GM23248 (cell line): ENCODE results near the gene MRPS2. TPM values are rescaled to one million over a fixed set of nuclear protein-coding genes. Genes with fewer than 3 reads are reported as not detected.

Experiments
- DNase-seq: peaks from one replicate; pipeline ENCODE4 v3.0.0-alpha.2; 2015
- H2AFZ ChIP-seq: fragments of 200-600 bp; sonication (generic); 2 replicates; pipeline ENCODE4 v1.6.1; 2016; ENCODE audit warnings: antibody characterized with exemption
- H3F3A ChIP-seq: fragments of 200-600 bp; sonication (generic); 2 replicates; pipeline ENCODE4 v1.6.1; 2016; ENCODE audit warnings: mild to moderate bottlenecking, antibody characterized with exemption, mixed run types; ENCODE audit not compliant: insufficient read depth
- H3K27ac ChIP-seq: fragments of 200-600 bp; sonication (generic); 2 replicates; pipeline ENCODE4 v1.5.1; 2016; ENCODE audit warnings: mild to moderate bottlenecking
- H3K27me3 ChIP-seq: fragments of 200-600 bp; sonication (generic); replicated peaks from 2 replicates; pipeline ENCODE4 v1.6.1; 2016; ENCODE audit warnings: mild to moderate bottlenecking; ENCODE audit not compliant: insufficient read depth
- H3K36me3 ChIP-seq: fragments of 200-600 bp; sonication (generic); 2 replicates; pipeline ENCODE4 v1.6.1; 2016; ENCODE audit warnings: low read depth, mild to moderate bottlenecking
- H3K4me1 ChIP-seq: fragments of 200-600 bp; sonication (generic); 2 replicates; pipeline ENCODE4 v1.6.1; 2016; ENCODE audit warnings: mild to moderate bottlenecking; ENCODE audit not compliant: insufficient read depth
- H3K4me2 ChIP-seq: fragments of 200-600 bp; sonication (generic); one replicate; pipeline ENCODE4 v1.6.1; 2016; ENCODE audit warnings: mild to moderate bottlenecking; ENCODE audit not compliant: unreplicated experiment
- H3K4me3 ChIP-seq: fragments of 200-600 bp; sonication (generic); 2 replicates; pipeline ENCODE4 v1.5.1; 2016; ENCODE audit warnings: mild to moderate bottlenecking
- H3K79me2 ChIP-seq: fragments of 200-600 bp; sonication (generic); 2 replicates; pipeline ENCODE4 v1.6.1; 2016; ENCODE audit warnings: mild to moderate bottlenecking; ENCODE audit not compliant: insufficient read depth
- H3K9ac ChIP-seq: fragments of 200-600 bp; sonication (generic); 2 replicates; pipeline ENCODE4 v1.6.1; 2016; ENCODE audit warnings: mild to moderate bottlenecking
- H3K9me2 ChIP-seq: fragments of 200-600 bp; sonication (generic); 2 replicates; pipeline ENCODE4 v1.6.1; 2016; ENCODE audit warnings: mixed run types, mild to moderate bottlenecking, moderate library complexity; ENCODE audit not compliant: insufficient read depth
- H3K9me3 ChIP-seq: fragments of 200-600 bp; sonication (generic); one replicate; pipeline ENCODE4 v1.6.1; 2017; ENCODE audit warnings: low read depth
- H4K20me1 ChIP-seq: fragments of 200-600 bp; sonication (generic); 2 replicates; pipeline ENCODE4 v1.6.0; 2016; ENCODE audit not compliant: insufficient read depth
- EZH2 ChIP-seq: fragments of 200-600 bp; sonication (generic); IDR thresholded peaks from 2 replicates; pipeline ENCODE4 v1.6.1; 2018; ENCODE audit warnings: antibody characterized with exemption, mild to moderate bottlenecking; ENCODE audit not compliant: insufficient read depth, poor library complexity, severe bottlenecking
- EZH2phosphoT487 ChIP-seq: fragments of 200-600 bp; sonication (generic); IDR thresholded peaks from 2 replicates; pipeline ENCODE4 v1.6.1; 2018; ENCODE audit warnings: antibody characterized with exemption, moderate library complexity, mild to moderate bottlenecking, low read depth; ENCODE audit not compliant: insufficient read depth
- WGBS, 2 experiments: methylation state at CpG; one replicate each; pipeline ENCODE4 v1.1.6; 2015 to 2017; ENCODE audit warnings: low lambda C conversion rate in 2 of 2, low coverage in 1 of 2; ENCODE audit errors: missing lambda C conversion rate in 2 of 2; 5-methylcytosine and 5-hydroxymethylcytosine counted together
- in situ Hi-C: fragments of 300-500 bp; cut with MboI; formaldehyde crosslinking; loops from 2 replicates; pipeline ENCODE4 v1.15.0; 2020
- polyA plus RNA-seq: library from polyadenylated mRNA; unstranded; fragments of >200 nt; fragmentation: Nextera tagmentation; extraction: Ambion mirVana; gene quantifications from 2 replicates; pipeline ENCODE4 v1.2.1, GENCODE V29; 2016
- total RNA-seq: library from RNA; depleted of rRNA; stranded (reverse); fragments of >200 nt; shearing (Covaris generic); gene quantifications from 2 replicates; pipeline ENCODE4 v1.2.3, GENCODE V29; 2014

The MRPS2 gene
- total and polyA plus RNA-seq, 2 experiments from 2014 or later = 45.3 to 51.7 TPM

DNA sequence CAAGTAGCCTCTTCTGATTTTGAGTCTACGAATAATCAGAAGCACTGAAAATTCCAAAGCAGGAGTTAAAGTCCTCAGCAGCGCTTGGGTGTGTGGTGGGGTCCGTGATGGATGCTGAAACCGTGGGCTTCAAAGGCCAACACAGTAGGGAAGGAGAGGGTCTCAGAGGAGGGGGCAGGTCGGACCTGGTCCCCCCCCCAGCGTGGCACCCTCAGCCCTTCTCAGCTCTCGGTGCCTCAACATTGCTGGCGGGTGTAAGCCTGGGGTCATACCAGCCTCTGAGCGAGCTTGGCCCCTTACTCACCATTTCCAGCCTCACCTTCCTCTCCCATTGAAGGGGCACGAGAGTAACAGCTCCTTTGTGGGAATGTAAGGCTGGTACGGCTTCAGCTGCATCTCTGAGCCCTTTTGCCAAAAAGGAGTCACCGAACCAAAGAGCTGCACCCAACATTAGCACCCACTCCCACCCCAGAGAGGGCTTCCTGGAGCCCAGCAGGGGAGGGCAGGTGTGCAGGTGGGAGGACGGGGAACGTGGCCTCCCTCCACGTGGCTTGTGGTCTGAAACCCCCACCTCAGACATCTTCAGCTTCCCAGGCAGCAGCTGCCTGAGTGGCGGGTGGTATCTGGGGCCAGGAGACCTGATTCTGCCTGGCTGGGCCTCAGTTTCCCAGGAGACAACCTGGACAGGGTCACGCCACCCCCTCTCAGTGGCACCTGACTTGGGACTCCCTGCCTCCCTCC, 14.0 kb downstream of the MRPS2 start:
- Histone ChIP-seq H3K4me1 (peaks cover 12% of the 10 kb centered on the region), H3K9me3 (no peaks in the 10 kb centered on the region), H3K27me3 (peaks cover 23% of the 10 kb centered on the region; the same call in 1 of the 2 replicates), H4K20me1 (no peaks in the 10 kb centered on the region), H3F3A (peaks cover 13% of the 10 kb centered on the region; the same call in 1 of the 2 replicates), H3K27ac (no peak overlapping the region), H3K4me2 (no peak overlapping the region), H3K4me3 (no peak overlapping the region), H3K9me2 (no peaks in the 10 kb centered on the region), H3K36me3 (no peaks in the 10 kb centered on the region), H3K79me2 (no peaks in the 10 kb centered on the region), H2AFZ (no peak overlapping the region), H3K9ac (no peak overlapping the region)
- in situ Hi-C loops = no loop called here
- 58 to 61% methylated on average over 17 of the region's 17 CpGs for WGBS, 2 experiments
- DNase-seq = no peak
- TF ChIP-seq EZH2 (no peak), EZH2phosphoT487 (no peak)

DNA sequence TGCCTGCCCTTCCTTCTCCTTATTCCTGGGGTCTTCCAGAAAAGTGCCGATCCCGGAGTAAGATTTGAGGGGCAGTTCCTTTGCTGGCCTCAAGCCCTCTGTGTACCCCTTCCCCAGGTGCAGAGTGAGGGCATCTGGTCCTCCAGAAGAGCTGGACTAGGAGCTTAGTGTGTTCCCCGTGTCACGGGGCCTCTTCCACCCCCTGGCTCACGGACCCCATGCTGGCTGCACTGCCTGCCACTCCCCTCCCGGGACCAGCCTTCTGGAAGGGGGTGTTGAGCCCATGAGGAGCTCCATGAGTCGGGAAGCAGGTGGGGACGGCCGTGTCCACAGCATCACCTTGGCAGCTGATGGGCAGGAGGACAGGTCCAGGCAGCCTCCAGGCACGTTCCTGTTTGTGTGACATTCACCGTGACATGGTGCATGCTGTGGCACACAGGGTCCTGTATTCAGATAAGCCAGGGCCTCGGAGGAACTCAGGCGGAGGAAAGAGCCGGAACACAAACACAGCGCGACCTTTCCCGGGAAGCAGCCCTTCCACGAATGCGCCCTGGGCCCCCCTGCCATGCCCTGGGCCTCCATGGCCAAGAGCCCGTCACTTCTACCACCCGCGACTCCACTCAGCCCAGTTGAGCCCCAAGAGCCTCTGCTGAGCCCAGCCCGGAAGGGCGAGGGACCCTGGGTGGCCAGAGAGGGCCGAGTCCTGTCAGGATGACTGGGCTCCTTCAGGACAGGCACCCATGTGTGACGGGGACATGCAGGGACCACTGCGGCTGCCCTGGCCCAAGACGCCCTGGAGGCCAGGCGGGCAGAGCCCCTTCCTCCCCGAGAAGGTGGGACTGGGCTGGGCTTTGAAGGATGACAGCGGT, 14.8 kb downstream of the MRPS2 start:
- Histone ChIP-seq H3K27ac (no peak overlapping the region), H3K4me3 (no peak overlapping the region), H3K9ac (no peak overlapping the region), H3K4me1 (peaks cover 12% of the 10 kb centered on the region), H3K9me3 (no peaks in the 10 kb centered on the region), H4K20me1 (no peaks in the 10 kb centered on the region), H3F3A (peaks cover 11% of the 10 kb centered on the region; the same call in 1 of the 2 replicates), H3K9me2 (no peaks in the 10 kb centered on the region), H3K27me3 (peaks cover 23% of the 10 kb centered on the region; the same call in 1 of the 2 replicates), H3K79me2 (no peaks in the 10 kb centered on the region), H3K4me2 (no peak overlapping the region), H2AFZ (no peak overlapping the region), H3K36me3 (no peaks in the 10 kb centered on the region)
- 70 to 72% methylated on average over 30 to 31 of the region's 31 CpGs for WGBS, 2 experiments
- TF ChIP-seq EZH2phosphoT487 = no peak
- no peak for TF ChIP-seq EZH2
- no peak for DNase-seq
- in situ Hi-C loops = no loop called here

DNA sequence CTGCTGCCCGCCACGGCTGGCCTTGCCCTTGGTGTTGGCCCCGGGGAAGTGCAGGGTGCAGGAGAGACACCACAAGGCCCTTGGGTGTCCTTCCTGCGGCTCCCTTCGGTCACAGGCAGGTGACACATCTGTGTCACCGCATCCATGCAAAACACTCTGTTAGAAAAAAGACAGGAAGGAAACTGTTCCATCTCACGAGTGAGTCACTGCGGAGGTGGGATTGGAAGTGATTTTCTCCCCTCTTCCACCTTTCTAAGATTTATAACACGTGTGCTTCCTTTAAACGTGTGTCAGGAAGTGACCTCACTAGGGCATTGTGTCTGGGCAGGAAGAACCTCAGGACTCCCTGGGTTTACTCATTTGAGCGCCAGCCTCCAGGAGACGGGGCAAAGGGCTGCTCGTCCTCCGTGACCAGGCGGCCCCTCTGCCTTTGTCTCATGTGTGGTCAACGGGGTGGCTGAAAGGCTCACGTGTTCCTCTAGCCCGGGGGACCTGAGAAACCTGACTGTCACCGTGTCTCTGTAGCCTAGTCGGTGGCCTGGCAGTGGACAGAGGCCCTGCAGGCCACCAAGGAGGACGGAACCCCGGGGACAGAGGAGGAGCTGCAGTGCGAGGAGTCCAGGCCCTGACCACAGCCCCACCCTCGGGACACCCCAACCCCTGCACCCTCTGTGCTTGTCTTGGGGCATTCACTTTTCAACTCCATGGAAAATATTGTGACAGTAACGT, 15.8 kb downstream of the MRPS2 start:
- no peaks in the 10 kb centered on the region for H3K9me3 ChIP-seq
- peaks cover under 1% of the 10 kb centered on the region; the same call in 1 of the 2 replicates for H3F3A ChIP-seq
- no peak overlapping the region for H3K27ac ChIP-seq
- 74 to 76% methylated on average over 22 to 23 of the region's 25 CpGs for WGBS, 2 experiments
- H3K79me2 ChIP-seq = no peaks in the 10 kb centered on the region
- no peak overlapping the region for H2AFZ ChIP-seq
- in situ Hi-C loops = no loop called here
- H3K4me2 ChIP-seq = no peak overlapping the region
- no peak for DNase-seq
- H4K20me1 ChIP-seq = no peaks in the 10 kb centered on the region
- H3K4me1 ChIP-seq = peaks cover 6% of the 10 kb centered on the region
- H3K4me3 ChIP-seq = no peak overlapping the region
- H3K27me3 ChIP-seq = peaks cover 23% of the 10 kb centered on the region; the same call in 1 of the 2 replicates
- H3K9ac ChIP-seq = no peak overlapping the region
- no peaks in the 10 kb centered on the region for H3K9me2 ChIP-seq
- no peaks in the 10 kb centered on the region for H3K36me3 ChIP-seq
- TF ChIP-seq EZH2phosphoT487 = no peak
- no peak for TF ChIP-seq EZH2

DNA sequence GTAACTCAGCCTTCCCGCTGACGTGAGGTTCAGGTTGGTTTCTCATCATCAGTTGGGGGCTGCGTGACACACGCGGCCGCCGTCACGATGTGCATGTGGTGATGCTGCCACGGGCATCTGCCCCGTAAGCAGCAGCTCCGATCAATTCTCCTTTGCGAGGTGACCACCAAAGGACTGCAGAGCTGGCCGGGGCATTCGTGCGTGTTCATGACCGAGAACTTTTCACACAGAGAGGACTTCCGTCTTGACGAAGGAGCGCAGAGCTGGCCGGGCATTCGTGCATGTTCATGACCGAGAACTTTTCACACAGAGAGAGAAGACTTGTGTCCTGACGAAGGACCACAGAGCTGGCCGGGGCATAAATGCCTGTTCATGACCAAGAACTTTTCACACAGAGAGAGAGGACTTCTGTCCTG, 16.9 kb downstream of the MRPS2 start:
- Histone ChIP-seq H3K36me3 (no peaks in the 10 kb centered on the region), H3K4me1 (no peaks in the 10 kb centered on the region), H3K9ac (no peak overlapping the region), H3K27ac (no peak overlapping the region), H3K79me2 (no peaks in the 10 kb centered on the region), H3K9me3 (no peaks in the 10 kb centered on the region), H3K9me2 (no peaks in the 10 kb centered on the region), H2AFZ (no peak overlapping the region), H3K4me3 (no peak overlapping the region), H3K27me3 (peaks cover 23% of the 10 kb centered on the region; the same call in 1 of the 2 replicates), H4K20me1 (no peaks in the 10 kb centered on the region), H3F3A (no peaks in the 10 kb centered on the region), H3K4me2 (no peak overlapping the region)
- DNase-seq = no peak
- in situ Hi-C loops = no loop called here
- WGBS, 2 experiments = 54 to 62% methylated on average over 24 of the region's 24 CpGs
- no peak for TF ChIP-seq EZH2
- TF ChIP-seq EZH2phosphoT487 = no peak
